GM06990 (cell line): Measurements from ENCODE around the gene PIGN.

Source experiments
- DNase-seq: peaks from one replicate; pipeline ENCODE4 v3.0.0-alpha.2; 2011; ENCODE audit not compliant: insufficient read length; ENCODE audit errors: extremely low read depth
- H3K27me3 ChIP-seq: replicated peaks from 2 replicates; pipeline ENCODE4 v1.6.0; 2011; ENCODE audit warnings: low read length; ENCODE audit not compliant: control insufficient read depth, insufficient read depth
- H3K36me3 ChIP-seq: 2 replicates; pipeline ENCODE4 v1.5.1; 2011; ENCODE audit warnings: low read length; ENCODE audit not compliant: control insufficient read depth, insufficient read depth
- H3K4me3 ChIP-seq: replicated peaks from 2 replicates; pipeline ENCODE4 v1.5.1; 2011; ENCODE audit warnings: low read depth, mild to moderate bottlenecking, control low read depth, low read length
- CTCF ChIP-seq: IDR thresholded peaks from 2 replicates; pipeline ENCODE4 v1.5.1; 2011; ENCODE audit warnings: low read length, control low read depth, mild to moderate bottlenecking, inconsistent platforms; ENCODE audit not compliant: insufficient read depth, poor library complexity, severe bottlenecking

The PIGN gene

GRCh38 chr18:62189208-62189607, 2.4 kb upstream of the PIGN start:
- no peak for TF ChIP-seq CTCF
- Histone ChIP-seq H3K36me3 (no peaks in the 10 kb centered on the region), H3K4me3 (peak overlapping the region; percentile 85), H3K27me3 (no peaks in the 10 kb centered on the region)
- DNase-seq = no peak

- peak; percentile 10 for TF ChIP-seq CTCF
- no peak for DNase-seq
Observed at GRCh38 chr18:62187543-62188510, 971 bp upstream of the PIGN start.

GRCh38 chr18:62186499-62186773, 420 bp downstream of the PIGN start:
- Histone ChIP-seq H3K4me3 (peak overlapping the region; percentile 85), H3K36me3 (no peaks in the 10 kb centered on the region), H3K27me3 (no peaks in the 10 kb centered on the region)
- no peak for TF ChIP-seq CTCF
- DNase-seq = no peak

More at GRCh38 chr18:62187543-62188510, 971 bp upstream of the PIGN start:
- Histone ChIP-seq H3K4me3 (peak overlapping the region; percentile 85), H3K27me3 (no peaks in the 10 kb centered on the region), H3K36me3 (no peaks in the 10 kb centered on the region)

GRCh38 chr18:62183578-62184195, 3.2 kb downstream of the PIGN start:
- H3K27me3 ChIP-seq = no peaks in the 10 kb centered on the region
- DNase-seq = no peak
- no peak overlapping the region for H3K4me3 ChIP-seq
- peak; percentile 96 for TF ChIP-seq CTCF
- no peaks in the 10 kb centered on the region for H3K36me3 ChIP-seq

GRCh38 chr18:62182220-62182619, 4.6 kb downstream of the PIGN start:
- no peak overlapping the region for H3K4me3 ChIP-seq
- H3K36me3 ChIP-seq = no peaks in the 10 kb centered on the region
- DNase-seq = no peak
- no peak for TF ChIP-seq CTCF
- H3K27me3 ChIP-seq = no peaks in the 10 kb centered on the region
